Lung (tissue), 12 donors: ENCODE measurements around the gene PLPPR3. TPM values are rescaled to one million over a fixed set of nuclear protein-coding genes. Genes with fewer than 3 reads are reported as not detected.

Experiments
- ATAC-seq: fragments of 200-7000 bp; cut with Tn5 transposase; one replicate; pipeline ENCODE4 v1.9.1; 2020; ENCODE audit warnings: moderate number of reproducible peaks; ENCODE audit not compliant: insufficient read depth, low FRiP score
- DNase-seq, 3 donors: peaks; one replicate each; pipeline ENCODE4 v3.0.0-alpha.2; 2013 to 2017
- H3K27ac ChIP-seq, 2 donors: one replicate each; pipeline ENCODE4 v1.5.1; 2013; ENCODE audit warnings: mild to moderate bottlenecking in 2 of 2, moderate library complexity in 2 of 2, control low read depth in 1 of 2, inconsistent platforms in 1 of 2, low read depth in 1 of 2, low read length in 1 of 2
- H3K27me3 ChIP-seq, 3 donors: one replicate each; pipeline ENCODE4 v1.5.1; 2013; ENCODE audit warnings: low read length in 2 of 3; ENCODE audit not compliant: control insufficient read depth in 3 of 3, insufficient read depth in 3 of 3
- H3K36me3 ChIP-seq, 4 donors: one replicate each; pipeline ENCODE4 v1.5.1; 2013; ENCODE audit warnings: low read length in 4 of 4, mild to moderate bottlenecking in 1 of 4, moderate library complexity in 1 of 4; ENCODE audit not compliant: control insufficient read depth in 4 of 4, insufficient read depth in 4 of 4
- H3K4me1 ChIP-seq, 5 donors: one replicate each; pipeline ENCODE4 v1.5.1; 2013; ENCODE audit warnings: low read length in 5 of 5, mild to moderate bottlenecking in 2 of 5, moderate library complexity in 1 of 5; ENCODE audit not compliant: control insufficient read depth in 5 of 5, insufficient read depth in 5 of 5
- H3K4me3 ChIP-seq: one replicate; pipeline ENCODE4 v1.5.1; 2013; ENCODE audit warnings: mild to moderate bottlenecking, control low read depth, moderate library complexity
- H3K9ac ChIP-seq, 2 donors: one replicate each; pipeline ENCODE4 v1.5.1; 2013; ENCODE audit warnings: low read length in 2 of 2, control low read depth in 1 of 2; ENCODE audit not compliant: insufficient read depth in 1 of 2
- H3K9me3 ChIP-seq, 4 donors: one replicate each; pipeline ENCODE4 v1.5.1; 2013; ENCODE audit warnings: low read length in 3 of 4, mild to moderate bottlenecking in 1 of 4, moderate library complexity in 1 of 4; ENCODE audit not compliant: control insufficient read depth in 4 of 4, insufficient read depth in 3 of 4
- WGBS, 2 donors: extraction: QIAGEN DNeasy Blood & Tissue Kit; methylation state at CpG; one replicate each; pipeline ENCODE4 v1.1.7; 2013; 5-methylcytosine and 5-hydroxymethylcytosine counted together
- polyA plus RNA-seq, 2 donors: library from polyadenylated mRNA; stranded (reverse); fragments of 200-250 nt; gene quantifications; one replicate each; pipeline ENCODE4 v1.2.1, GENCODE V29; 2013
- total RNA-seq, 2 donors: library from RNA; depleted of rRNA in 1 of 2; stranded (reverse); fragments of >200 nt in 1 of 2; gene quantifications; one replicate each; pipeline ENCODE4 v1.2.1, GENCODE V29; 2014 to 2021
- TF ChIP-seq, protein P1 (sequence below): IDR thresholded peaks from 2 replicates; pipeline ENCODE4 v1.5.1; 2012; ENCODE audit warnings: mild to moderate bottlenecking; ENCODE audit errors: control extremely low read depth, extremely low read depth
- donor health status: control.
- donor health status: control.
- donor health status: Bipolar disorder and iron deficiency.
- donor health status: healthy.
- donor health status: DM: yes; HTN: yes; CAD: no.

Gene PLPPR3
- total and polyA plus RNA-seq, 4 donors: 0.91 to 14.1 (median 6.1) TPM

DNA sequence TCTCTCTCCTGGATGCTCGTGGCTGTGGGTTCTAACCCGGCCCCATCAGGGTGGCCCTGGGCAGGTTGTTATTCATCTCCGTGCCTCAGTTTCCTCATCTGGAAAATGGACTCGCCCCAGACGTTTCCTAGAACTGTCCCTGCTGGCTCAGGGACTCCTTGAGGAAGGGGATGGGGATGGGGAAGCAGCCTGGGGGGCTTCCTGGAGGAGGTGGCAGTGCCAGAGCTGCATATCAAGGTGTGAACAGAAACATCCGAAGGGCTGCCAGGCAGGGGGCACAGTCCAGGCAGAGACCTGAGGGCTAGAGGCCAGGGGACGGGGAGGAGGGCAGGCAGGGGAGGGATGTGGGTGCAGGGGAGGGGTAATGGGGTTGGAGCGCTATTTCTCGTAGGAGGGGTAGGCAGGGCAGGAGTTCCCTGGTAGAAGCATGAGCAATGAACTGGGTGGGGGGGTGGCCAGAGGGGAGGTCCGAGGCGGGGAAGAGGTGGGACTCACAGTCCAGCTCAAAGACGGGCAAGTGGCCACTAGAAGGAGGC lies 26.7 kb upstream of the PLPPR3 start:
- WGBS, 2 donors: 23 to 40% methylated on average over 11 to 12 of the region's 12 CpGs
- TF ChIP-seq, protein P1, sequence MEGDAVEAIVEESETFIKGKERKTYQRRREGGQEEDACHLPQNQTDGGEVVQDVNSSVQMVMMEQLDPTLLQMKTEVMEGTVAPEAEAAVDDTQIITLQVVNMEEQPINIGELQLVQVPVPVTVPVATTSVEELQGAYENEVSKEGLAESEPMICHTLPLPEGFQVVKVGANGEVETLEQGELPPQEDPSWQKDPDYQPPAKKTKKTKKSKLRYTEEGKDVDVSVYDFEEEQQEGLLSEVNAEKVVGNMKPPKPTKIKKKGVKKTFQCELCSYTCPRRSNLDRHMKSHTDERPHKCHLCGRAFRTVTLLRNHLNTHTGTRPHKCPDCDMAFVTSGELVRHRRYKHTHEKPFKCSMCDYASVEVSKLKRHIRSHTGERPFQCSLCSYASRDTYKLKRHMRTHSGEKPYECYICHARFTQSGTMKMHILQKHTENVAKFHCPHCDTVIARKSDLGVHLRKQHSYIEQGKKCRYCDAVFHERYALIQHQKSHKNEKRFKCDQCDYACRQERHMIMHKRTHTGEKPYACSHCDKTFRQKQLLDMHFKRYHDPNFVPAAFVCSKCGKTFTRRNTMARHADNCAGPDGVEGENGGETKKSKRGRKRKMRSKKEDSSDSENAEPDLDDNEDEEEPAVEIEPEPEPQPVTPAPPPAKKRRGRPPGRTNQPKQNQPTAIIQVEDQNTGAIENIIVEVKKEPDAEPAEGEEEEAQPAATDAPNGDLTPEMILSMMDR: no peak
- Histone ChIP-seq H3K9me3 (no peaks in the 10 kb centered on the region), H3K4me1 (peaks cover 0 to 17% (median 0%) of the 10 kb centered on the region in 5 donors), H3K27ac (no peak overlapping the region), H3K36me3 (no peaks in the 10 kb centered on the region), H3K27me3 (peaks cover 0 to 13% (median 6%) of the 10 kb centered on the region in 3 donors), H3K4me3 (no peak overlapping the region), H3K9ac (no peak overlapping the region)
- ATAC-seq: no peak
- DNase-seq: no peak

DNA sequence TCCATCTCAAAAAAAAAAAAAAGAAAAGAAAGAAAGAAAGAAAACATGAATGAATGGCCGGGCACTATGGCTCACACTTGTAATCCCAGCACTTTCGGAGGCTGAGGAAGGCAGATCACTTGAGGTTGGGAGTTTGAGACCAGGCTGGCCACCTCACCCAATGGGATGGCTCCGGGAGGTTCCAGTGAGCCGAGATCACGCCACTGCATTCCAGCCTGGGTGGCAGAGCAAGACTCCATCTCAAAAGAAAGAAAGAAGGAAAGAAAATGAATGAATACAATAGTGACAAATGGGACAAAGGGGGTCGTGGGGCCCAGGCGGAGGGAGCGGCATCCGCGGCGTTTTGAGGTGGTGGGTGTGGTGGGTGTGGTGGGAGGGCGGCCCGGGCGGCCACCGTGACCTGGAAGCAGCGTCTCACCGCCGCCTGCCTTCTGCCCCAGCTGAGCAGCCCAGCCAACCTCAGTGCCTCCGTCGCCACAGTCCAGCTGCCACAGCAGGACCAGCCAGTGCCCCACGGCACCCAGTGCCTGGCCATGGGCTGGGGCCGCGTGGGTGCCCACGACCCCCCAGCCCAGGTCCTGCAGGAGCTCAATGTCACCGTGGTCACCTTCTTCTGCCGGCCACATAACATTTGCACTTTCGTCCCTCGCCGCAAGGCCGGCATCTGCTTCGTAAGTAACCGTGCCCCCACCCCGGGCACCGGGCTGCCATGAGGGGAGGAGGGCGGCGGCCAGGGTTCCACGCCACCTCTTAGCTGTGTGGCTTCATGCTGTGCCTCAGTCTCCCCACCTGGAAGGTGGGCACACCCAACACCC lies 24.2 kb upstream of the PLPPR3 start:
- 54 to 64% methylated on average over 36 to 37 of the region's 37 CpGs for WGBS, 2 donors
- Histone ChIP-seq H3K36me3 (no peaks in the 10 kb centered on the region), H3K27ac (no peak overlapping the region), H3K4me1 (peaks cover 0 to 15% (median 0%) of the 10 kb centered on the region in 5 donors), H3K9ac (no peak overlapping the region), H3K27me3 (peaks cover 0 to 17% (median 6%) of the 10 kb centered on the region in 3 donors), H3K4me3 (no peak overlapping the region), H3K9me3 (no peaks in the 10 kb centered on the region)
- no peak for DNase-seq
- ATAC-seq: no peak
- TF ChIP-seq, protein P1: no peak

DNA sequence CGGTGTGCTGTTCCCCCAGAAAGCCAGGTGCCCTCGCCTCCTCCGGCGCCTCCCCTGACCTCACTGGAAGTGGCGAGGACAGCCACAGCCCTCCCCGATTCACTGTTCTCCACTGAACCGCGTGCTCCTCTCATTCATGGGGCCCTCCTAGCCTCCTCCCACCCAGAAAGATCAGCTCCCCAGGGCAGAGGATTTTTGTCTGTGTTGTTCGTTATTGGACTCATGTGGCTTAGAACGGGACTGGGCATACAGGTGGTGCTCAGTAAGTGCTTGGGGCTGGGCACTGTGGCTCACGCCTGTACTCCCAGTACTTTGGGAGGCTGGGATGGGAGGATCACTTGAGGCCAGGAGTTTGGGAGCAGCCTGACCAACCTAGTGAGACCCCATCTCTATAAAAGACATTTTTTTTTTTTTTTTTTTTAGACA lies 22.8 kb upstream of the PLPPR3 start:
- DNase-seq (no peak), ATAC-seq (no peak)
- Histone ChIP-seq H3K36me3 (no peaks in the 10 kb centered on the region), H3K27ac (no peak overlapping the region), H3K9me3 (no peaks in the 10 kb centered on the region), H3K4me3 (no peak overlapping the region), H3K27me3 (peaks cover 0 to 17% (median 6%) of the 10 kb centered on the region in 3 donors), H3K4me1 (peaks cover 0 to 10% (median 0%) of the 10 kb centered on the region in 5 donors), H3K9ac (no peak overlapping the region)
- TF ChIP-seq, protein P1: no peak
- 16 to 21% methylated on average over 11 of the region's 11 CpGs for WGBS, 2 donors
